ENCODE results near the gene FLYWCH1.

Gene FLYWCH1

GRCh38 chr16:2966043-2966807 is 54.5 kb downstream of the FLYWCH1 start:
- DNase-seq (ENCODE audit: low read depth) = no peak
- H3K4me3 ChIP-seq (ENCODE audit: control insufficient read depth, low read depth, low read length) = no peak overlapping the region
- no peak for TF ChIP-seq CTCF (IDR thresholded peaks at IDR 0.05; ENCODE audit: control insufficient read depth, insufficient read depth, low read depth, low read length, missing control alignments)

GRCh38 chr16:2966808-2967191 is 55.1 kb downstream of the FLYWCH1 start:
- no peak overlapping the region for H3K4me3 ChIP-seq (ENCODE audit: control insufficient read depth, low read depth, low read length)
- DNase-seq (ENCODE audit: low read depth) = no peak
- no peak for TF ChIP-seq CTCF (IDR thresholded peaks at IDR 0.05; ENCODE audit: control insufficient read depth, insufficient read depth, low read depth, low read length, missing control alignments)

GRCh38 chr16:2967211-2967631 is 55.5 kb downstream of the FLYWCH1 start:
- no peak overlapping the region for H3K4me3 ChIP-seq (ENCODE audit: control insufficient read depth, low read depth, low read length)
- DNase-seq (ENCODE audit: low read depth) = no peak
- TF ChIP-seq CTCF (IDR thresholded peaks at IDR 0.05; ENCODE audit: control insufficient read depth, insufficient read depth, low read depth, low read length, missing control alignments) = no peak

- no peak for DNase-seq (ENCODE audit: low read depth)
- no peak for TF ChIP-seq CTCF (IDR thresholded peaks at IDR 0.05; ENCODE audit: control insufficient read depth, insufficient read depth, low read depth, low read length, missing control alignments)
- no peak overlapping the region for H3K4me3 ChIP-seq (ENCODE audit: control insufficient read depth, low read depth, low read length)
Measured at GRCh38 chr16:2967721-2968161, 56.0 kb downstream of the FLYWCH1 start.

- no peak for TF ChIP-seq CTCF (IDR thresholded peaks at IDR 0.05; ENCODE audit: control insufficient read depth, insufficient read depth, low read depth, low read length, missing control alignments)
- no peak for DNase-seq (ENCODE audit: low read depth)
- H3K4me3 ChIP-seq (ENCODE audit: control insufficient read depth, low read depth, low read length) = peak overlapping the region; percentile 55; the same call in 1 of the 2 replicates
Measured at GRCh38 chr16:2968368-2968737, 56.6 kb downstream of the FLYWCH1 start.

- DNase-seq (ENCODE audit: low read depth) = peak; percentile 18
- no peak for TF ChIP-seq CTCF (IDR thresholded peaks at IDR 0.05; ENCODE audit: control insufficient read depth, insufficient read depth, low read depth, low read length, missing control alignments)
- H3K4me3 ChIP-seq (ENCODE audit: control insufficient read depth, low read depth, low read length) = peak within 1 kb of the TSS; percentile 61
Measured at GRCh38 chr16:2968738-2969544, 57.2 kb downstream of the FLYWCH1 start, which contains the start of gene PAQR4. Gene PAQR4 (plus strand): TSS chr16:2969348. CDS start chr16:2969675, 327 bp downstream.
